NCI-H446 (cell line): ENCODE measurements around the gene AKAP8.
"Not testable (repeated sequence)": the region's sequence is repeated elsewhere in the genome, so short reads cannot be mapped to it uniquely, and the experiment has no call there.

Experiments
- DNase-seq, 2 experiments: peaks; one replicate each; lab custom pipeline; 2025; lab: John Stamatoyannopoulos, UW

AKAP8 gene

DNA sequence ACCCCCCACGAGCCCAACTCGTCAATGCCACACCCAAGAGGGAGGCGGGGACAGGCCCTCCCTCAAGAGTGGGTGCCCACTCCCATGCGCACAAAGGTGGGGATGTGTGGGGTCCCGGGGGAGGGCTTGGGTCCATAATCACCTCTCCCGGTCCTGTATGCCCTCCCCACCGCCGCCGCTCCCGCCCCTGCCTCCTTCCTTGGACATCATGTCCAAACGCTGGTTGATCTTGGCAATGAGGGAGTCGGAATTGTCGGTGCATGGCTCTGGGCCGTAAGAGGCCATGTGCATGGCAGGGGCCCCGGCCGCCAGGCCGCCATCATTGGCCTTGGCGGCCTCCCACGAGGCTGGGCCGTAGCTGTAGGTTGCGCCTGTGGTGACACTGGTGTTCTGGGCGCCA, 5.9 kb downstream of the AKAP8 start:
- DNase-seq = no peak

DNA sequence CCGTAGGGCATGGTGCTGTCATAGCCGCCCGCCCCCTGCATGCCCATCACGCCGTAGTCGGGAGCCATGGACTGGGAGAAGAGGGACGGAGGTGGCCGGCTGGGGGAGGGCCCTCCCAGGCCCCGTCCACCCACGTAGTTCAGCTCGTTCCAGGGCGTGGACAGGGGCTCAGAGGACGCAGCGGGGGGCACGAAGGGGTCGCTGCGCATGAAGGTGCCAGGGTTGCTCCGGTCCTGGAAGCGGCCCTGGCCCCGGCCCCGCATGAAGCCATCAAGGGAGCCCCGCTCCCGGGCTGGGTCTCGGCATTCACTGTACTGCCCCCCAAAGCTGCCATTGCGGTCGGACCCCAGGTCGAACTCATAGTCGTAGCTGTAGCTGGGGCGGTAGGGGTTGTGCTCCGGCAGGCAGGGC, 6.7 kb downstream of the AKAP8 start:
- DNase-seq = no peak

DNA sequence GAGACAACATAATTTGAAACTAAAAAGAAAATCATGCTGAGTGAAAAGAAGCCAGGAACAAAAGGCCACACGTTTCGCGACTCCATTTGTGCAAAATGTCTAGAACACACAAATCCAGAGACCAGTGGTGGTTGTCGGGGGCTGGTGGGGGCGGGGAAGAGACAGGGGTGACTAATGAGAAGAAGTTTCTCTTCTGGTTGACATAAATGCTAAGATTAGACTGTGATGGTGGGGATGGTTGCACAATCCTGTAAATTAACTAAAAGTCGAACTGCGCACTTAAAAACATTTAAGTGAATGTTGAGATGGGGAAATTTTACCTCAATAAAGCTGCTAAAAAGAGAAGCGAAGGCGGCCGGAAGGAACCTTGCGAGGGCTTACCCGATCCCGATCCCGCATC, 7.1 kb downstream of the AKAP8 start:
- no peak for DNase-seq

- DNase-seq = no peak
Observed at GRCh38 chr19:15371786-15372380, 7.7 kb downstream of the AKAP8 start.

- no peak for DNase-seq
Observed at GRCh38 chr19:15371119-15371518, 8.5 kb downstream of the AKAP8 start.

GRCh38 chr19:15369594-15369891, 10.0 kb downstream of the AKAP8 start:
- no peak for DNase-seq

DNA sequence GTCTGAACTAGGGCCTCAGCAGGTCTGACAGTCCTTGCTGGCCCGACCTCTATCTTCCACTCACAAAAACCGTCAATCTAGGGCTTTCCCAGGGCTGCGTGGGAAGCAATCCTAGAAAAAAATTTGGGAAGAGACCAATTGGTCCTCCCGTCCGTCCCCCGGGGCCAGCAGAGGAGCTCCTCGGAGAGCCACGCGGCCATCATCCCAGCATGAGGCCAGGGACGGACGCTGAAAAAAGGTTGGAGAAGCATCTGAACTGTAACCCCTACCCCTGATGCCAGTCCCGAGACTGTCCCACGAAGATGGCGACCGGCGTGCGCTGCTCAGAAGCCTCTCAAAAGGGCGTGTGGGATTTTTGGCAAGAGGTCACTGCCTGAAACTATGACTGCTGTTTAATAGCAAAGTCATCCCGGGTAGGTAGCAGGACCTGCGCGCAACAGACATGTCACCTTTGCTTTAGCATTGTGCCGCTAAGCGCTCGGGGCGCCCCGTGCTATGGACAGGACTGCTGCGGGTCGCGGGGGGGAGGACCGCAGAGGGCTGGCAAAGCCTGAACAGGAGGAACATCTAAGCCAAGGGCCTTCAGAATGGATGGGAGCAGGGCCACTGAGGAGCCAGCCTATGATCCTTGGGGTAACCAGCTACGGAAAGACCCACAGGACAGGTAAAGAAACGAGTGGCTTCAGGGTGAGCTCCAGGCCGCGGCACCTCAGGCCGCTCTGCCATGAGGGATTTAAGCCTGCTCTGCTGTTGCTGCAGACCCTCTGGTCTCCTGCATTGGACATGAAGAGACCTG, 10.6 kb downstream of the AKAP8 start:
- no peak for DNase-seq

DNA sequence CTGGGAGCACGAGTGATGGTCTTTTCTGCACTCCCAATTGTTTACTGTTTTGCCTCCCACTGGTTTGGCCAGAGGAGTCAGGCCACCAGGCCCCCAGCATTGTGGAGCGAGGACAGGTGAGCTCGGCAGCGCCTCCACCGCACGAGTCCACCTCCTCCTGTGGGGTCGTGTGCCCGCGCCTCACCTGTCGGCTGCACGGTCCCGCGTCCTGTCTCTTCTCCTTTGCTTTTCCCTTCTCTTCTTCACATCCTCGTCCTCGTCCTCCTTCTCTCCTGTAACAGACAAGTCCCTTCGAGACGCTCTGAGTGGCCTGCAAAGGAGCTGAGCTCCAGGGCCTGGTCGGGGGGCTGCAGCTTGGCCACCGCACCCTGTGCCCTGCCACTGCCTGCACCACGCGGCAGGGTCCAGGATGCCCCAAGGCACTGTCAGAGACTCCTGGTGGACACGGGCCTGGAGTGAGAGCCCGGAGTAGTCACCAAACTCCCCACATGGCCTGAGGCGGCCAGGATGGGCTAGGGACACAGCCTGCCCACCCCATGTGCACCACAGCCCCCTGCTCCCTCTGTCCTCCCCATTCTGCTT, 11.4 kb downstream of the AKAP8 start:
- DNase-seq = no peak

DNA sequence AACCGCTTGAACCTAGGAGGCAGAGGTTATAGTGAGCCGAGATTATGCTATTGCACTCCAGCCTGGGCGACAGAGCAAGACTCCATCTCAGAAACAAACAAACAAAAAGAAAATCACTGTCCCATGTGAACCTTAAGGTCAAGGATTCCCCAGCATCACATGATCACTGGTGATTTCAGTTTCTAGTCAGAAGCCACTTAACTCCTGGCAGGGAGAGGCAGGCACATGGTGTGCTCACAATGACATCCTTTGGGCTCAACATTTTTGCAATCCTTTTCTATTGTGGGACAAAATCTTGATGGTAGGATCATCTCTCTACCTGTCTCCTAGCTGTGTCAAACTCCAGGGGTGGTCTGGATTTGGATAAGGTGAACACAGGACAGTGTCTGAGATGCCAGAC, 12.1 kb downstream of the AKAP8 start:
- no peak for DNase-seq

- no peak for DNase-seq
Observed at GRCh38 chr19:15365264-15365663, 14.3 kb downstream of the AKAP8 start.

DNA sequence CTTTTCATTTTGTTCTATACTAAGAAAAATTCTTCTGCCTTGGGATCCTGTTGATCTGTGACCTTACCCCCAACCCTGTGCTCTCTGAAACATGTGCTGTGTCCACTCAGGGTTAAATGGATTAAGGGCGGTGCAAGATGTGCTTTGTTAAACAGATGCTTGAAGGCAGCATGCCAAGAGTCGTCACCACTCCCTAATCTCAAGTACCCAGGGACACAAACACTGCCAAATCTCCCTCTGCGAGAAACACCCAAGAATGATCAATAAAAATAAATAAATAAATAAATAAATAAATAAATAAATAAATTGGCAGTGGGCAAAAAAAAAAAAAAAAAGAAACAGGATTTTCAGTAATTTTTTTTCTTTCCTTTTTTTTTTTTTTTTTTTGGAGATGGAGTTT, 15.8 kb downstream of the AKAP8 start:
- not testable (repeated sequence) for DNase-seq

DNA sequence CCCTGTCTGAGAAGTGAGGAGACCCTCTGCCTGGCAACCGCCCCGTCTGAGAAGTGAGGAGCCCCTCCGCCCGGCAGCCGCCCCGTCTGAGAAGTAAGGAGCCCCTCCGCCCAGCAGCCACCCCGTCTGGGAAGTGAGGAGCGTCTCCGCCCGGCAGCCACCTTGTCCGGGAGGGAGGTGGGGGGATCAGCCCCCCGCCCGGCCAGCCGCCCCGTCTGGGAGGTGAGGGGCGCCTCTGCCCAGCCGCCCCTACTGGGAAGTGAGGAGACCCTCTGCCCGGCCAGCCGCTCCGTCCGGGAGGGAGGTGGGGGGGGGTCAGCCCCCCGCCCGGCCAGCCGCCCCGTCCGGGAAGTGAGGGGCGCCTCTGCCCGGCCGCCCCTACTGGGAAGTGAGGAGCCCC, 16.5 kb downstream of the AKAP8 start:
- not testable (repeated sequence) for DNase-seq

DNA sequence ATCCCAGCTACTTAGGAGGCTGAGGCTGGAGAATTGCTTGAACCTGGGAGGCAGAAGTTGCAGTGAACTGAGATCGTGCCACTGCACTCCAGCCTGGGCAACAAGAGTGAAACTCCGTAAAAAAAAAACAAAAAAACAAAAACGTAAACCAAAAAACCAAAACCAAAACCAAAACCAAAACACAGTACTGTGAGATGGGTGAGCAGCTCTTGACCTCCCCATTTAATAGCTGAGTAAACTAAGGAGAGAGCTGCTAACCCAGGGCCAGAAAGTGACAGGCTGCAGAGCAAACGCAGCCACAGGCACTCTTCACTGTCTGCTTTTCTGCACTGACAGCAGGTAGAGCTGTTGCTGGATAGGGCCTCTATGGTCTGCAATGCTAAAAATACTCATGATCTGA, 19.6 kb downstream of the AKAP8 start:
- not testable (repeated sequence) for DNase-seq

DNA sequence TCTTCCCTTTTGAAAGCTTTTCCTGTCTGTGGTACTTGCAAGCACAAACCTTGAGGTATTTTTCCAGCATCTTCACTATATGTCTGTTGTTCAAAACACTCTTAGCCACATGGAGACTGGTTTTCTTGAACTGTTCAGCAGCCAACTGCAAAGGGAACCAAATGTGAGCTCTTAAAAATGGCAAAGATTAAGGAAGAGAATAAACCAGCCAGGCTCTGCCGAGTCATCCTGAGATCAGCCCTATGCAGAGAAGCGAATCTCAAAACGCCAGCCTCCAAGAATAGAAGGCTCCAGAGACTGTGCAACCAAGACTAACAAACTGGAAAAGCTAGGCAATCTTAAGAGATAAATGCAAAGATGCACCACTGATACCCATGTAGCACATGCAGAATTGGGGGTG, 20.7 kb downstream of the AKAP8 start:
- DNase-seq = no peak

DNA sequence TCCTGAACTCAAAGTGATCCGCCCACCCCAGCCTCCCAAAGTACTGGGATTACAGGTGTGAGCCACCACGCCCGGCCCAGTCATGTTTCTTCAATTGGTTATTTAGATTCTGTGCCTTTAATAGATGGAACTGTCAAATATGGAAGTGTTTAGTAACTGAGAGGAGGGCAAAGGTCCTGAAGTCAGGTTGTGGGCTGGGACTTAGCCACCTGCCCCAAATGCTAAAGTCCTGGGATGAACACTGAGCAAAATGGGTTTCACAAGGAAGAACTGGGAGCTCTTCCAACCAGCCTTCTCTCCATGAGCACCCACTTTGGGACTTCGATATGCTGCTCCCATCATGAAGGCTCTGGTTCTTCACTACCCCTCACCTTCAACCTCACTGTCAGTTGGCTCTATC, 21.7 kb downstream of the AKAP8 start:
- DNase-seq = no peak

- DNase-seq = no peak
Observed at GRCh38 chr19:15354566-15355296, 24.9 kb downstream of the AKAP8 start.

- DNase-seq = no peak
Observed at GRCh38 chr19:15353908-15354307, 25.7 kb downstream of the AKAP8 start.

DNA sequence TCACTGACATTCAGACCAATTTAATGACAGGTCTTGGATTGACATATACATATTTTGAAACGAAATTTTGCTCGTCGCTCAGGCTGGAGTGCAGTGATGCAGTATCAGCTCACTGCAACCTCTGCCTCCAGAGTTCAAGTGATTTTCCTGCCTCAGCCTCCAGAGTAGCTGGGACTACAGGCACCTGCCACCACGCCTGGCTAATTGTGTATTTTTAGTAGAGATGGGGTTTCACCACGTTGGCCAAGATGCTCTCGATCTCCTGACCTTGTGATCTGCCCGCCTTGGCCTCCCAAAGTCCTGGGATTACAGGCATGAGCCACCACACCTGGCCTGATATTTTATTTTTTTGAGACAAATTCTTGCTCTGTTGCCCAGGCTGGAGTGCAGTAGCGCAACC, 27.1 kb downstream of the AKAP8 start:
- not testable (repeated sequence) for DNase-seq

DNA sequence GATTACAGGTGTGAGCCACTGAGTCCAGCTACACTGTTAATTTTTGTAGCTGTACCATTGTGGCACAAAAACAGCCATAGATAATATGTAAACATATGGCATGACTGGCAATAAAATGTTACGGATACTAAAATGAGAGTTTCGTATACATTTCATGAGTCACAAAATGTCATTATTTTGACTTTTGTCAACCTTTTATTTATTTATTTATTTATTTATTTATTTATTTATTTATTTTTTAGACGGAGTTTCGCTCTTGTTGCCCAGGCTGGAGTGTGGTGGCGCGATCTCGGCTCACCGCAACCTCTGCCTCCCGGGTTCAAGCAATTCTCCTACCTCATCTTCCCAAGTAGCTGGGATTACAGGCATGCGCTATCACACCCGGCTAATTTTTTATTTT, 38.3 kb downstream of the AKAP8 start:
- DNase-seq = not testable (repeated sequence)

DNA sequence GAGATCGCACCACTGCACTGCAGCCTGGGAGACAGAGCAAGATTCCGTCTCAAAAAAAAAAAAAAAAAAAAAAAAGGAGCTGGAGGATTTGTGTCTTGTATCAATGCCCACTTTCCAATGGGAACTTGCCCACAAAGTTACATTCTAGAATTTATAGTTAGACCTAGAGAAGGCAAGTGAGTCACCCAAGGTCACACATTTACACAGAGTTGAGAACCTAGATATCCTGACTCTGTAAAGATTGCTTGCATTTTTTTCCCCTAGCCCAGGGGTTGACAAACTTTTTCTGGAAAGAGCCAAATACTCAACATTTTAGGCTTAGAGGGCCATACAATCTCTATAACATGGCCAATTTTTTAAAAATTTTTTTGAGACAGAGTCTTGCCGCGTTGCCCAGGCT, 39.5 kb downstream of the AKAP8 start:
- DNase-seq = no peak

DNA sequence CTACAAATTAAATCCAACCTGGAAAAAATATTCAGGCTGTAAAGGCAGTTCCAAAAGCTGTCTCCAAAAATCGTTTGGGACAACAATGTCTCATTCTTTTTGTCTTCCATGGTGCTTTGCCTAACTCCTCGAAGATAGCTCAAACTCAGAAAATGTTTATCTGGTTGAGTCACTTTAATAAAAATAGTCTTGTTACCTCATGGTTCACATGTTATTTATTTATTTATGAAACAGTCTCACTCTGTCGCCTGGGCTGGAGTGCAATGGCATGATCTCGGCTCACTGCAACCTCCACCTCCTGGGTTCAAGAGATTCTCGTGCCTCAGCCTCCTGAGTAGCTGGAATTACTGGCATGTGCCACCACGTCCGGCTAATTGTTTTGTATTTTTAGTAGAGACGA, 42.4 kb downstream of the AKAP8 start:
- no peak for DNase-seq

- DNase-seq = not testable (repeated sequence)
Observed at GRCh38 chr19:15335992-15336391, 43.6 kb downstream of the AKAP8 start.
